Activated gamma-delta T cell treated with anti-CD3 and anti-CD28 coated beads, Interleukin-2, amount 50 U/mL, for 16 hours (primary cell): Measurements from ENCODE around the gene ABLIM1.

Experiments used
- DNase-seq: peaks from one replicate; pipeline ENCODE4 v3.0.0-alpha.2; 2020; ENCODE audit warnings: low read depth

ABLIM1 gene

DNA sequence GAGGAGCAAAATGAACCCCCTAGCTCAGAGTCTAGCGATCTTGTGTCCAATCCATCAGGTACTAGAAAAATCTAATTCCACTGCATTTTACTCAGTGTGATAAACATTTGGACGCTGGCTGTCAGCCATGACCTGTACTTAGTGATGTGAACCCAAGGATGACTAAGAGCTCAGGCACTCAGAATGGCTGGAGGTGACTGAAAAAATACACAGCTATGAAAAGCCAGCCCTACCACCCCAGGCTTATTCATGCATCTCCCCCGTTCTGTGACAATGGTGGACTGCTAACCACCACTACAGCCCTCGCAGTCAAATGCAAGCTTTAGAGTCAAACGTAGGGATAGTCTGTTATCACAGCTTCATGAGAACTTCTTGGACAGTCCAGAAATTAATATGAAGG is 268.6 kb downstream of the ABLIM1 start:
- DNase-seq = no peak

DNA sequence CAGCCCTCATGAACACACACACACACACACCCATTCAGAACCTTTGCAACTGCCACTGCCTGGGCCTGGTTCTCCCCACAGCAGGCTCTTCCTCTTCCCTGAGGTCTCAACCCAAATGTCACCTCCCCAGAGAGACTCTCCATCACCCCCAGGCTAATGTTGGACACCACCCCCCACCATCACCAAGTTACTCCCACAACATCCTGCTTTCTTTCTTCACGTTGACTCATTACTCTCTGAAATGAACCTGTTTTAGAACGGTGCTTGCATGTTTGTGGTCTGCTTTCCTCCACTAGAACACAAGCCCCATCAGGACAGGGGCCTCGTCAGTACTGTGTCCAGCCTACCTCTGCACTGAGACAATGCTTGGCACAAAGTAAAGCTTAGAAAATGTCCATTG is 269.8 kb downstream of the ABLIM1 start:
- DNase-seq = no peak

- no peak for DNase-seq
These were observed 270.3 kb downstream of the ABLIM1 start for GRCh38 chr10:114387784-114388183.

DNA sequence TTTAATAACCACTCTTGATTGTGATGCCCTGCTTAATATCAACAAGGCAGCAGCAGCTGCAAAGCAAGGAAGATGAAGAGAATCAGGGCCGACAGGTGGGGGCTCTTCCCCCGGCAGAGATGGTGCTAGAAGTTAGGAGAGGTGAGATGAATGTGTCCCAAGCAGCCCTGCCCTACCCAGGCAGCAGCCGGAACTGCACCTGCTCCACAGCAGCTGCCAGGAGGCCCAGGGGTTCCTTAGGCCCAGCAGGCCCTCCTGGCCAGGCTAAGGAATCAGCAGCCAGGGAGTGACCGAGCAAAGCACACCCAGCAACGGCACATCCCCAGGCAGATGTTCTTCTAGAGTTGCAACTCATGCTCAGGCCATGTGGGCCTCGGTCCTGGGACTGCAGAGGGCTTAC is 271.6 kb downstream of the ABLIM1 start:
- no peak for DNase-seq

DNA sequence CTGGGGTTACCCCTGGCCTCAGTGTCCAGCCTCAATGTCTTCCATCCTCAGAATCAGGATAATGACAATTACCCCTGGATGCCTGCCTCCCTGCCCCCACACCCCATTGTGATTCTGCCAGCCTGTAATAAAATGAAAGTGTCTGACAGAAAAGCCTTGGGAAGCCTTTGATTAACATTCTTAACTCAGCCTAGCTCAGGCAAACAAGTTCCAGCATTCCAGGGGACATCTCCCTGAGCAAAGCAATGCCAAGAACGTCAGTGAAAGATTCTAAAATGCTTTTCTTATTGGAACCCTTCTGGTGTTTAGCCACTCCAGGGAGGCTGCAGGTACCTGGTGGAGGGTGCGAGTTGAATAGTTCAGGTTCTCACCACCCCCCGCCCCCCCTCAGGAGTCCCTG is 272.5 kb downstream of the ABLIM1 start:
- no peak for DNase-seq

DNA sequence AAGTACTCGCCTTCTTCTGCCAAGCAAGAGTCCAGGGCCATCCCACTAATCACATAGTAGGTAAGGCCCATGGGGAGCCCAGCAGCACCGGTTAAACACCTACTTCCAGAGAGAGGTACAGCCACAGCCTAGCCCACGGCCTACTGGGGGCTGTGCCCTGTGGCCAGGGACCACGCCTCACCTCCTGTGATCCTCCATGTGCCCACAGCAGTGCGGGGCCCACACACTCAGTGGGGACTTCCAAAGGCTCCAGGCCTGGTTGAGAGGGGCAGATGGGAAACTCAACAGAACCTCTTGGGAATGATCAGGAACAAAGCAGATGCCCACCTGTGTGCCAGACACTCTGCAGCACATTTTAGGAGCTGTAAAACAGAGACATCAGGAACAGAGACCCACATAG is 273.5 kb downstream of the ABLIM1 start:
- no peak for DNase-seq

GRCh38 chr10:114384181-114384580 is 273.9 kb downstream of the ABLIM1 start:
- DNase-seq = no peak
